Mammary epithelial cell (primary cell): ENCODE results near the gene GRM8.

Experiments used
- EZH2 ChIP-seq: IDR thresholded peaks from 2 replicates; pipeline ENCODE4 v1.6.1; 2012; ENCODE audit warnings: low read length, inconsistent platforms, borderline replicate concordance
- TF ChIP-seq, protein P1 (sequence below), 2 donors: IDR thresholded peaks in 1 of 2; conservative IDR thresholded peaks in 1 of 2; 2 replicates each; pipeline ENCODE4 v1.5.1; 2011 to 2012; ENCODE audit warnings: inconsistent platforms in 2 of 2, low read length in 2 of 2, mild to moderate bottlenecking in 2 of 2, control low read depth in 1 of 2, low read depth in 1 of 2; ENCODE audit not compliant: insufficient read depth in 1 of 2; ENCODE audit errors: extremely low read depth in 1 of 2

DNA sequence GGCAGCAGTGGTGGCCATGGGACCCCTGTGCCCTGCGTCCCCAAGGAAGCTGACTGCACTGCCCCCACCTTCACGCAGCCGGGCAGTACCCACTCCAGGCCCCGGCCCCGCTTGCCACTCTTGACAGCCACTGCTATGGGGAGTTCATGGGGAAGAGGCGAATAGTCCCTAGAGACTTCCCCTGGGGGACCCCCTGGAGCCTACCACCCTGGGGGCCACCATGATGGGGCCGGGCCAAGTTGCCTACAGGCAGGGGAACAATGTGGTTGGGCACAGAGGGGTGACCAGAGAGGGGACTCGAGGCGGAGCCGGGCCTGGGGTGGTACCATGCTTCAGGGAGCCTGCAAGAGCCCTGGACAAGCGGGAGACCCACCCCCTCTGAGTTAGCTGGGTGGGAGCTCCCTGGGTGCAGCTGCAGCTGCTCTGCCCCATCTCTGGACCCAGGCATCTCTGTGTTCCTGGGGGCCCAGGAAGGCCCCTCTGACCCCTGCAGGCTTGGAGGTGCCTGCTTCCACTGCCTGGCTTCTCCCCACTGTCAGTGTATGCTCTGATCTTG lies 567.6 kb downstream of the GRM8 start:
- TF ChIP-seq, protein P1, sequence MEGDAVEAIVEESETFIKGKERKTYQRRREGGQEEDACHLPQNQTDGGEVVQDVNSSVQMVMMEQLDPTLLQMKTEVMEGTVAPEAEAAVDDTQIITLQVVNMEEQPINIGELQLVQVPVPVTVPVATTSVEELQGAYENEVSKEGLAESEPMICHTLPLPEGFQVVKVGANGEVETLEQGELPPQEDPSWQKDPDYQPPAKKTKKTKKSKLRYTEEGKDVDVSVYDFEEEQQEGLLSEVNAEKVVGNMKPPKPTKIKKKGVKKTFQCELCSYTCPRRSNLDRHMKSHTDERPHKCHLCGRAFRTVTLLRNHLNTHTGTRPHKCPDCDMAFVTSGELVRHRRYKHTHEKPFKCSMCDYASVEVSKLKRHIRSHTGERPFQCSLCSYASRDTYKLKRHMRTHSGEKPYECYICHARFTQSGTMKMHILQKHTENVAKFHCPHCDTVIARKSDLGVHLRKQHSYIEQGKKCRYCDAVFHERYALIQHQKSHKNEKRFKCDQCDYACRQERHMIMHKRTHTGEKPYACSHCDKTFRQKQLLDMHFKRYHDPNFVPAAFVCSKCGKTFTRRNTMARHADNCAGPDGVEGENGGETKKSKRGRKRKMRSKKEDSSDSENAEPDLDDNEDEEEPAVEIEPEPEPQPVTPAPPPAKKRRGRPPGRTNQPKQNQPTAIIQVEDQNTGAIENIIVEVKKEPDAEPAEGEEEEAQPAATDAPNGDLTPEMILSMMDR (conservative IDR thresholded peaks at IDR 0.05 in 1 of 2, IDR thresholded peaks at IDR 0.05 in 1 of 2; ENCODE audit: extremely low read depth in 1 of 2, insufficient read depth in 1 of 2, low read depth in 1 of 2, low read length in 2 of 2) = no peak
- TF ChIP-seq EZH2 = no peak
